HAP-1 (cell line): ENCODE measurements around the gene AKAP5.
A peak's percentile ranks its signal among the peaks of the same experiment; 100 is the strongest.

Experiments used
- DNase-seq, 2 experiments: peaks; one replicate each; pipeline ENCODE4 v3.0.0-alpha.2; 2016 to 2020; ENCODE audit warnings: low spot score in 2 of 2
- H3K27me3 ChIP-seq: fragments of 250-450 bp; sonication (Bioruptor Pico); 2 replicates; pipeline ENCODE4 v1.5.1; 2020; ENCODE audit warnings: low read depth, mild to moderate bottlenecking, moderate library complexity
- H3K36me3 ChIP-seq: fragments of 250-450 bp; sonication (Bioruptor Pico); replicated peaks from 2 replicates; pipeline ENCODE4 v1.5.1; 2020; ENCODE audit warnings: mild to moderate bottlenecking
- H3K4me1 ChIP-seq: fragments of 250-450 bp; sonication (Bioruptor Pico); 2 replicates; pipeline ENCODE4 v1.5.1; 2020; ENCODE audit warnings: mild to moderate bottlenecking
- H3K4me3 ChIP-seq: fragments of 250-450 bp; sonication (Bioruptor Pico); 2 replicates; pipeline ENCODE4 v1.5.1; 2020; ENCODE audit warnings: mild to moderate bottlenecking, moderate library complexity
- H3K9me3 ChIP-seq: fragments of 250-450 bp; sonication (Bioruptor Pico); 2 replicates; pipeline ENCODE4 v1.5.1; 2020; ENCODE audit warnings: mild to moderate bottlenecking, moderate library complexity
- in situ Hi-C: fragments of 300-500 bp; cut with MboI; formaldehyde crosslinking; loops from 3 replicates; pipeline ENCODE4 v1.14.3; 2020; ENCODE audit warnings: low sequenced_read_pairs, inconsistent platforms, mixed read lengths

AKAP5 gene

DNA sequence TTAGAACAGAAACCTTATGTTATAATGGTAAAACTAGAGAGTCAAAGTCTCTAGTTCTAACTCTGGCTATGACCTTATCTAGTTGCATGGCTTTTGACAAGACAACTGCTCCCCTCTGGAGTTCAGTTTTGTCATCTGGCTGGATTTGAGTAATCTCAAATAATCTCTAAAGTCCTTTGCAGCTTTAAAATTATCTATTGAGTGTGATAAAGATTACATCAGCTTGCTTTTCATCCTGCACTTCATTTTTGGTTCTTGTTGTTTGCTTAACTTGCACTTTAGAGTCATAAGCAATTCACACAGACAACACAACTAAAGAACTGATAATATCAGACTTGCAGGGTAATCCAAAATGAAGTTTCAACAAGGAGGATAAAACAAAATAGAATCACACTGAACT, 2.3 kb downstream of the AKAP5 start:
- H3K27me3 ChIP-seq, result no peaks in the 10 kb centered on the region
- H3K9me3 ChIP-seq, result no peaks in the 10 kb centered on the region
- in situ Hi-C loops, result no loop called here
- peaks cover 17% of the 10 kb centered on the region for H3K4me1 ChIP-seq
- H3K4me3 ChIP-seq, result no peak overlapping the region
- no peak for DNase-seq
- peaks cover 5% of the 10 kb centered on the region; the same call in 1 of the 2 replicates for H3K36me3 ChIP-seq

DNA sequence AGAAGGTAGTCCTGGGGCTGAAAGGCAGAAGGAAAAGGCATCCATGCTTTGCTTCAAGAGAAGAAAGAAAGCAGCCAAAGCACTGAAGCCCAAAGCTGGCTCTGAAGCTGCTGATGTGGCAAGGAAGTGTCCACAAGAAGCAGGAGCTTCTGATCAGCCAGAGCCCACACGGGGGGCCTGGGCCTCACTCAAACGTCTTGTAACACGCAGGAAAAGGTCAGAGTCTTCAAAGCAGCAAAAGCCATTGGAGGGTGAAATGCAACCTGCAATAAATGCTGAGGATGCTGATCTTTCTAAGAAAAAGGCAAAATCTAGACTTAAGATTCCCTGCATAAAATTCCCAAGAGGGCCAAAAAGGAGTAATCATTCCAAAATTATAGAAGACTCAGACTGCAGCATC, 3.2 kb downstream of the AKAP5 start:
- no peaks in the 10 kb centered on the region for H3K9me3 ChIP-seq
- no peaks in the 10 kb centered on the region for H3K36me3 ChIP-seq
- H3K4me3 ChIP-seq, result no peak overlapping the region
- H3K4me1 ChIP-seq, result peaks cover 26% of the 10 kb centered on the region
- in situ Hi-C loops, result no loop called here
- H3K27me3 ChIP-seq, result no peaks in the 10 kb centered on the region
- DNase-seq, result no peak

DNA sequence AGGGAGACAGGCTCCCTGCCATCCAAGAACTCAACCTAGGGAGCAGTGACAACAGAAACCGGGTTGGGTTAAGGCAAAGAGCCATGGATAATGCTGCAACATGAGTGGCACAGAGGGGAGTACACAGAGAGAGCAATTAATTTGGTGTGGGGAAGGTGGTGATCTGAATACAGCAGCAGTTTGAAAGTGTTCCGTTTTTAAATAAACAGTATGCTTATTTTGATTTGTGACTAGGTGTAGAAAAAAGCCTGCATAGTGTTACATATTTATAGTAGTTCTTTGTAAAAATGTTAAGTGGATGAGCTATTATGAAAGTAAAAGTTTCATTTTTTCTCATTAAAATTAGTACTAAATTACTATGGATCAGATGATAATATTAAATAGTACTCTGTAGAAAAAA, 8.7 kb downstream of the AKAP5 start:
- Histone ChIP-seq H3K4me1 (peaks cover 20% of the 10 kb centered on the region), H3K27me3 (no peaks in the 10 kb centered on the region), H3K36me3 (no peaks in the 10 kb centered on the region), H3K4me3 (no peak overlapping the region), H3K9me3 (no peaks in the 10 kb centered on the region)
- in situ Hi-C loops, result no loop called here
- no peak for DNase-seq

DNA sequence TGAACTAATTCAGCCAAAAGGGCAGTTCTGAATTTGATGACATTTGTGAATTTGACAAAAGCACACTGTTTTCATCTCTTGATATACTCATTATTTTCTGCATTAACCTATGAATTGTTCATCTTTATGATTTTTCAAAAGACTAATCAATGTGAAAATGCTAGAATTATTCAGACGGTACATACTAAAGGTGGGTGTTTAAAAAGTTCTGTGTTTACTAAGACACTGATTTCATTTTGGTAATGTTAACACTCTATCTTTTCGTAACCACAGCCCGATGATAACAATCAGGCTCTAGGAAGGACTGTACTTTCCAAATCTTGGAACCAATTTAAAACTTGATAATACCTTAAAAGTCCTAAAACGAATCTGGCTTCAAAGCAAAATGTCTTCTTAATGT, 9.4 kb downstream of the AKAP5 start:
- Histone ChIP-seq H3K9me3 (no peaks in the 10 kb centered on the region), H3K36me3 (no peaks in the 10 kb centered on the region), H3K4me3 (no peak overlapping the region), H3K27me3 (no peaks in the 10 kb centered on the region), H3K4me1 (peaks cover 20% of the 10 kb centered on the region)
- in situ Hi-C loops, result no loop called here
- no peak for DNase-seq

DNA sequence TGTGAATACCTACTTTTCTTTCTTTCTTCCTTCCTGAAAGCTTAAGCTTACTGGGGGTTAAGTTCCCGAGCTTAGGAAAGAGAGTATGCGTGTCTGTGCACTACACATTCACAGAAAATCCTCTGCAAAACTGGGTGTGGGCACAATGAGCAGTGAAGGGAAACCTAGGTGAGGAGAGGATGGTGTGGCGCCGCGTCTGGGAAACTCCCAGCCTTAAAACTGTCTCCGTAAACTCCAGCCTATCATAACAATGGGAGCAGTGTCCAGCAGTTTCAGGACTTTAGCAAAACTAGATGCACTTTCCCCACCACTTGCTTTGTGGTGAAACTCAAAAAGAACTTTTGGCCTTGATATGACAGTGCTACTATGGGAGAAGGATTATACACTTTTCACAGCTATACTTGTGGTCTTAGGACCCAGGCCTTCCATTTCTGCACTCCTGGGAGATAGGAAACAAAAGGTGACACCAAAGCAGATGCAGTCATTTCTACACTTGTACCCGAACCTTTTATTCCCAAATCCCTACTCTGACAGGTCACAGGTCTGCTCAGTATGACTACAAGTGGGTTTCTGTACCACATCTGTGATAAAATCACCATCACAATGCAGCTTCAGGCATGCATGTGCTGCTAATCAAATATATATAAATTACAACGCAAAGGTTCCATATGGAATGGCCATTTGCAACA, 10.4 kb downstream of the AKAP5 start:
- in situ Hi-C loops, result no loop called here

DNA sequence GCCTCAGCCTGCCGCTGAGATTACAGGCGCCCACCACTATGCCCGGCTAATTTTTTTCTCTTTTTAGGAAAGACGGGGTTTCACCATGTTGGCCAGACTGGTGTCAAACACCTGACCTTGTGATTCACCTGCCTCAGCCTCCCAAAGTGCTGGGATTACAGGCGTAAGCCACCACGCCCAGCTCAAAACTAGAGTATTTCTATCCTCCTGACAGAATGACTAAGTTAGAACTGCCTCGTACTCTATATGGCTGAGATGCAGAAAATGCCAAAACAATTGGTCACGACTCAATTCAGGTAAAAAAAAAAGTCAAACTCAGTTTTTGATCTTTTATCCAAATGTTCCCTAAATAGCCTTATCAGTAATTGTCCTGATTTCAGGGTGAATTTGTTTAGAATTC, 11.1 kb downstream of the AKAP5 start:
- no peak for DNase-seq
- in situ Hi-C loops, result no loop called here
- Histone ChIP-seq H3K4me1 (peaks cover 20% of the 10 kb centered on the region), H3K27me3 (no peaks in the 10 kb centered on the region), H3K4me3 (no peak overlapping the region), H3K9me3 (no peaks in the 10 kb centered on the region), H3K36me3 (no peaks in the 10 kb centered on the region)

More for the DNA sequence above, 10.4 kb downstream of the AKAP5 start:
- no peaks in the 10 kb centered on the region for H3K27me3 ChIP-seq
- no peak for DNase-seq
- no peaks in the 10 kb centered on the region for H3K9me3 ChIP-seq
- peaks cover 20% of the 10 kb centered on the region for H3K4me1 ChIP-seq
- H3K4me3 ChIP-seq, result no peak overlapping the region
- no peaks in the 10 kb centered on the region for H3K36me3 ChIP-seq

DNA sequence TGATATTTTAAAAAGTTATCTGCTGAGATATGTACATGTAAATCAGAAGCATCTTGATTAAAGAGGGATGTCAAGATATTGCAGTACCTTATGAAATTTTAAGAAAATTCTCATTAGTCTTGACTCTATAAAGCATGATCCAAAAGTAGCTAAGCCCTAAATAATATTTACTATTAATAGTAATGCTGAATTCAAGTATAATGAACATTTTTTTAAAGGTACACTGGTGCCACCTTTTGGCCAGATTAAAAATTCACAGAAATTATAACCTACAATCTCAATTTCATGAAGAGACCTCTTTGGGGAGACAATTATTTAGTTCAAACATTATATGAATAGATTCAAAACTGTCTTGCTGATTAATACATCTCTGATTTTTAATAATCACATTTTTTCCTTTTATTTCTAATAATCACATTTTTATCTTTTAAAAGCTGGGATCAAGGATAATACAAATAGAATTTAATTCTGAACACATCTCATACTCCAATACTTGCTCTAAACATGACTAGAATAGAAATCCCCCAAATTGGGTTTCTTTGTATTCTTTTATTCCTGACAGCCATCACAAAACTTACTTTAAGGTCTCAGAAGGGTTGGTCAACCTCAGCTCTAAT, 13.4 kb downstream of the AKAP5 start:
- Histone ChIP-seq H3K9me3 (no peaks in the 10 kb centered on the region), H3K36me3 (no peaks in the 10 kb centered on the region), H3K4me3 (no peak overlapping the region), H3K4me1 (peaks cover 7% of the 10 kb centered on the region; the same call in 1 of the 2 replicates), H3K27me3 (no peaks in the 10 kb centered on the region)
- in situ Hi-C loops, result no loop called here
- no peak for DNase-seq

DNA sequence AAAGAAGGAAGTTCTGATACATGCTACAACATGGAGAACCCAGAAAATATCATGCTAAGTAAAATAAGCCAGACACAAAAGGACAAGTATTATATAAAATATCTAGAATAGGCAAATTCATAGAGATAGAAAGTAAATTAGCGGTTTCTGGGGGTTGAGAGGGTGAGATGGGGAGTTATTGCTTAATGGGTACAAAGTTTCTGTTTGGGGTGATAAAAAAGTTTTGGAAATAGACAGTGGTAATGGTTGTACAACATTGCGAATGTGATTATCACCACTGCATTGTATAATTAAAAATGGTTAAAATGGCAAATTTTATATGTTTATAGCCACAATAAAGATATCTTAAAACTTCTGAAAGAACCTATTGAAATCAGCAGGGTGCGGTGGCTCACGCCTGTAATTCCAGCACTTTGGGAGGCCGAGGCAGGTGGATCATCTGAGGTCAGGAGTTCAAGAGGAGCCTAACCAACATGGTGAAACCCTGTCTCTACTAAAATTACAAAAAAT, 23.3 kb downstream of the AKAP5 start:
- DNase-seq, result no peak
- Histone ChIP-seq H3K4me3 (no peak overlapping the region), H3K27me3 (no peaks in the 10 kb centered on the region), H3K9me3 (no peaks in the 10 kb centered on the region), H3K4me1 (no peaks in the 10 kb centered on the region; the same call in 1 of the 2 replicates), H3K36me3 (peaks cover 38% of the 10 kb centered on the region)
- in situ Hi-C loops, result no loop called here

DNA sequence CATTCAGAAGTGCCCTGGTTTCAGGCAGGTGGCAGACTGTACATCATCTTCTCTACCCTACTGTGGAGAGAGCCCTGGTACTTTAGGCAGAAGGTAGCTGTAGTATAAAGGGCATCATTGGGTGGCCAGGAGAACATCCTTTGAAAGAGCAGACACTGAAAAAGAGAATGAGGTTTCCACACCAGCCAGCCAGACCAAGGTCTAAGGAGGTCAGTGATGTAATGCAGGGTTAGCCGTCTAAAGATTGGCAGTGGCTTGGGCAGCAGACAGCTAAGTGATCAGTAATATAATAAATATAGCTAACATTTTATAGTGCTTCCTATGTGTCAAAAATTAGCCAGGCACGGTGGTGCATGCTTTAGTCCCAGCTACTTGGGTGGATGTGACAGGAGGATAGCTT, 26.3 kb downstream of the AKAP5 start:
- in situ Hi-C loops, result no loop called here
- Histone ChIP-seq H3K36me3 (peaks cover 37% of the 10 kb centered on the region), H3K4me1 (no peaks in the 10 kb centered on the region), H3K4me3 (no peak overlapping the region), H3K27me3 (no peaks in the 10 kb centered on the region), H3K9me3 (no peaks in the 10 kb centered on the region)
- DNase-seq, result no peak

DNA sequence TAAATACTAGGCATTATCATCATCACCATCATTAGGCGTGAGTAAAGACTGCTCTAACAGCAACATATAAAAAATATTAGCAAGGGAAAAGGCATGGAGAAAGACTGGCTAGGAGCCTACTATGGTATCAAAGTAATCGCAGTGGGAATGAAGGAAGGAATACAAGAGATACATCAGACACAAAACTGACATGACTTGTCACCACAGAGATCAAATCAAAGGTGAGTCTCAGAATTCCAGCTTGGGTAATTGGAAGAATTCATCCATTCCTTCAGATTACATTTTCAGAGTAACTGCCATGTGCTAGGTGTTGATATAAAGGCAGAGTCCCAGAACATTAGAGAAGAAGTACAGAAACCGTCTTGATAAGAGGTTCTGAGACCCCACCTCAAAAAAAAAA, 28.2 kb downstream of the AKAP5 start:
- Histone ChIP-seq H3K36me3 (peaks cover 23% of the 10 kb centered on the region), H3K9me3 (no peaks in the 10 kb centered on the region), H3K4me1 (no peaks in the 10 kb centered on the region), H3K4me3 (no peak overlapping the region), H3K27me3 (no peaks in the 10 kb centered on the region)
- in situ Hi-C loops, result no loop called here
- DNase-seq, result no peak

DNA sequence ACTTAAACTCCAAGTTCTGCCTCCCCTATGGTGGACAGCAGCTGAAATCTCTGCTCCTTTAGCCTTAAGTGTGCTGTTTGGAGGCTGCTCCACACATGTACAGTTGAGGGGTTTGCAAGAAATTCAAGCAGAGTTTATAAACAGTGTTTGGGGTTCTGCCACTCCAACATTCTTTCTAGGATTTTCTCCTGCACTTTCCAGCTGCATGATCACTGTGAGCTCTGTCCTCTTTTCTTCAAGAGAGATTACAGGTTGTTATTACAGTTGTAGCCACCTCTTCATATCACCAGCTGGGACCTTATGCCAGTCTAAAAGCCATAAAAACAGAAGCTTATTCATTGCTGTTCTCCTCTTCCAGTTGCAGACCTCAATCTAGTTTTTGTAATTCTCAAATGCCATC, 30.0 kb downstream of the AKAP5 start:
- no peaks in the 10 kb centered on the region for H3K4me1 ChIP-seq
- no peak for DNase-seq
- no peak overlapping the region for H3K4me3 ChIP-seq
- no peaks in the 10 kb centered on the region for H3K9me3 ChIP-seq
- peaks cover 12% of the 10 kb centered on the region; the same call in 1 of the 2 replicates for H3K36me3 ChIP-seq
- no peaks in the 10 kb centered on the region for H3K27me3 ChIP-seq
- in situ Hi-C loops, result no loop called here

DNA sequence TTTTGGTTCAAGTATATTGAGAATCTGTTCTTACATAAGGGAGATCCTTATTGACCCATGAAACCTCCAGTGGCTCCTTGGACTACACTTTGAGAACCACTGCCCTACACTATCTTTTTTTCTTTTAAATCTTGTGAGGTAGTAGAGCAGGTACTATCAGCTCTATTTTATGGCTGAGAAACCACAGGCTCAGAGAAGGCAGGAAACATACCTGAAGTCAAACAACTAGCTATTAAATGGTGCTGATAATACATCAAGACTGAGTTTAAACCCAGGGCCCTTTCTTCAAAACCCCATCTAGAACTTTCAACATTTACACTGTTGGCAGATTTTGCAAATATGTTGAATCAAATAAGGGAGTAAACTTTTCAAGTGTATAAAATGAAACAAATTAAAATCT, 31.5 kb downstream of the AKAP5 start:
- no peak overlapping the region for H3K4me3 ChIP-seq
- H3K4me1 ChIP-seq, result peaks cover 14% of the 10 kb centered on the region
- no peaks in the 10 kb centered on the region for H3K9me3 ChIP-seq
- peaks cover 12% of the 10 kb centered on the region; the same call in 1 of the 2 replicates for H3K36me3 ChIP-seq
- H3K27me3 ChIP-seq, result no peaks in the 10 kb centered on the region
- in situ Hi-C loops, result no loop called here
- DNase-seq, result no peak

DNA sequence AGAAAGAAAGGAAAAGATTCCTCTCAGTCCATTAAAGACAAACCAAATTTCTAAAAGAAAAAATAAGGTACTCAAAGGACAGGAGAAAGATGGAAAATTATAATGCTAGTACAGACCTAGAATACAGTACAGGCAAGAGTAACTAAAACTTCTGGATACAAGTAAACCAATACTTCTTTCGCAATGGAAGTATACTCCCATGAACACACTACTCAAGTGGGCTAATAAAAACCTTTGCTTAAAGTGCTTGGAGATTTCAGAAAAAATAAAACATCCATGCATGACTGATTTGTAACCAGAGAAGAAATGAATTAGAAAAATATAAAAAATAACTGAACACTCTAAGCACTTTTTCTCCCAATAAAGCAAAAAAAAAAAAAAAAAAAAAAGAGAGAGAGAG, 34.8 kb downstream of the AKAP5 start:
- Histone ChIP-seq H3K4me3 (no peak overlapping the region), H3K36me3 (peaks cover 7% of the 10 kb centered on the region; the same call in 1 of the 2 replicates), H3K4me1 (peaks cover 22% of the 10 kb centered on the region), H3K27me3 (no peaks in the 10 kb centered on the region), H3K9me3 (no peaks in the 10 kb centered on the region)
- in situ Hi-C loops, result no loop called here
- DNase-seq, result no peak

DNA sequence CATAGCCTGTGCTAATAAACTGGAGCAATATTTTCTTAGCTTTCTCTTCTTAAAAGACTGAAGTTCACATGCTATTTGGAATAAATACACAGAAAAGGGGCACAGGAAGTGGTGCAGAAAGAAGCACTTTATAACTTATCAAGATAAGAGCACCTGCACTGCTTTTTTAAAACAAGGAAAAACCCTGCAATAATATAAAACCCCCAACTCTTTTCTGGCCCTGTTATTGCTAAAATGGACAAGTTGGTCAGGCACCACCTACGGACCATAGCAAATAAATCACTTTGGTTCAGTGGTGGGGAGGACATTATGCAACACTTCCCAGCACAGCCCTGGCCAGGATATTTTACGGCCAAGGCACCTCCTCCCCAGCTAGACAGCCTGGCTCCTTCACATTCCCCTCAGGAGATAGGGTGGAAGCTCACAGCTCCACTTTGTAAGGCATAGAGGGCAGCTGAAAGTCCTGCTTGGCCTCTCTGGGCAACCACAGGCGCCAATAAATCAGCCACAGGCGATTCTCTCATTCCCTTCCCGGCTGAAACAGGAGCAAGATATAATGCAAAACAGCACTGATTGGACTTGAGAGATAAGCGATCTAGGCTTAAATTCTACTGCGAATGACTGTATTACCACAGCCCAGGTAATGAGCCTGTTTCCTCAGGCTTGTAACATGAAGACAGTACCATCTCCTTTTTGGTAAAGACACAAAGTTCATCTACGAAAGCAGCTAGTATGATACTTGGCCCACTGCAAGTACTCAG, 36.3 kb downstream of the AKAP5 start:
- in situ Hi-C loops, result no loop called here
- peaks cover 25% of the 10 kb centered on the region for H3K4me1 ChIP-seq
- peak overlapping the region; percentile 66 for H3K4me3 ChIP-seq
- DNase-seq, result peak; percentile 38 to 55
- H3K27me3 ChIP-seq, result no peaks in the 10 kb centered on the region
- H3K9me3 ChIP-seq, result no peaks in the 10 kb centered on the region
- H3K36me3 ChIP-seq, result peaks cover 6% of the 10 kb centered on the region; the same call in 1 of the 2 replicates
